GM18517 (cell line): ENCODE results near the gene MFAP3.
A peak's percentile ranks its signal among the peaks of the same experiment; 100 is the strongest.
"Not testable (repeated sequence)": the region's sequence is repeated elsewhere in the genome, so short reads cannot be mapped to it uniquely, and the experiment has no call there.

ENCODE experiments used
- ATAC-seq: cut with Tn5 transposase; IDR thresholded peaks from one replicate; pipeline ENCODE4 v1.9.1; 2021; ENCODE audit warnings: mild to moderate bottlenecking, moderate library complexity; ENCODE audit not compliant: unreplicated experiment

The MFAP3 gene

DNA sequence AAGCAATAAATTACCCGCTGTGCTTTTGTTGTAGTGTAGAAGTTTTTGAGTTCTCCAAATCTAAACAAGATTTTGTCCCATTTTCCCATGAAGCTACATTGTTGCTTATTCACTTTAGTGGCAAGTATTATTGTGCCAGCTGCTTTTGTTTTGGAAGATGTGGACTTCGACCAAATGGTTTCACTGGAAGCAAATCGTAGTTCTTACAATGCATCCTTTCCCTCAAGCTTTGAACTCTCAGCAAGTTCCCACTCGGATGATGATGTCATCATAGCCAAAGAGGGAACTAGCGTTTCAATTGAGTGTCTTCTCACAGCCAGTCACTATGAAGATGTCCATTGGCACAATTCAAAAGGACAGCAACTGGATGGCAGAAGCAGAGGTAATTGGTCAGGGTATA, 10.9 kb downstream of the MFAP3 start:
- no peak for ATAC-seq

DNA sequence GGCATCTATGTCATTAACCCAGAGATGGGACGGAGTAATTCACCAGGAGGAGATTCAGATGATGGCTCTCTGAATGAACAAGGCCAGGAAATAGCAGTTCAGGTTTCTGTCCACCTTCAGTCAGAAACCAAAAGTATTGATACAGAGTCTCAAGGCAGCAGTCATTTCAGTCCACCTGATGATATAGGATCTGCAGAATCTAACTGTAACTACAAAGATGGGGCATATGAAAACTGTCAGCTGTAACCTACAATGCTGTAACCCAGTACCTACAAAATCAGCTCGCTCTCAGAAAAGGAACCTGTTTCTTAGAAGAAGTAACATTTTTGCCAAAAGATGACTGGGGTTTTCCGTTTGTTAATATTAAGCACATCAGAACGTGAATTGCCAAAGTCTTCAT, 14.7 kb downstream of the MFAP3 start:
- no peak for ATAC-seq

DNA sequence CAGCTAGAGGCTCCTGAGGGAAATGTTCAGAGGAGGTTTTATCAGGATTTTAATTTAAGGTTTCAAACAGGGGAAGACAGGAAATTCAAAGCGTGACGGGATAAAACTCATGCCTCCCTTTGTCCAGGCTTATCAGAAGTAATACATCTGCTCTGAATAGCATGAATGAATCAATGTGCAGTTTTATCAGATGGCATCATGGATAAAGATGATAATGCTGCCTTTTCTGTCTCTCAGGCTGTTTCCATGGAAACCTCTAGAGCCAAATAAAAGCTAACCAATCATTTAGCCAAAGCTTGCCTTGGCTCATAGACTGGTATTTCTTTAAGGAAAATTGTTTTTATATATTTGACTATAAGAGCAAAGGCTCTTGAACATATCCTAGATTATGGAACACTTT, 16.4 kb downstream of the MFAP3 start:
- ATAC-seq = no peak

- peak; percentile 54 for ATAC-seq
Observed at GRCh38 chr5:154058055-154059038, 19.6 kb downstream of the MFAP3 start.

GRCh38 chr5:154059039-154059430, 20.3 kb downstream of the MFAP3 start:
- peak; percentile 19 for ATAC-seq

GRCh38 chr5:154059583-154059982, 20.8 kb downstream of the MFAP3 start:
- ATAC-seq = no peak

DNA sequence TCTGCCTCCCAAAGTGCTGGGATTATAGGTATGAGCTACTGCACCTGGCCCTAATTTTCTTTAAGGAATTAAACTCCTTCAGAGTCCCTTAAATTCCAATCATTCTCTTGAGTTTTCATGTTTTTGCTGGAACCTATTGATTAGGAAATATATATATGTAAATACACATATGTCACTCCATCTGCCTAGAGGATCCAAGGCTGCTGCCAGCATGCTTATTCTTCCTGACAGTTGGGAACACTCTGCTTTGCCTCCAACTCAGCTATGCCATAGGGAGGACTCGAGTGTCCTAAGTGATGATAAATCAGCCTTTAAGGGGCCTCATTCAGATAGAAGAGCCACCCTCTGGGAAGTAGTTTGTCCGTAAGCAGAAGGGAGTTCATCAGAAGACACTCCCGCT, 21.8 kb downstream of the MFAP3 start:
- no peak for ATAC-seq

DNA sequence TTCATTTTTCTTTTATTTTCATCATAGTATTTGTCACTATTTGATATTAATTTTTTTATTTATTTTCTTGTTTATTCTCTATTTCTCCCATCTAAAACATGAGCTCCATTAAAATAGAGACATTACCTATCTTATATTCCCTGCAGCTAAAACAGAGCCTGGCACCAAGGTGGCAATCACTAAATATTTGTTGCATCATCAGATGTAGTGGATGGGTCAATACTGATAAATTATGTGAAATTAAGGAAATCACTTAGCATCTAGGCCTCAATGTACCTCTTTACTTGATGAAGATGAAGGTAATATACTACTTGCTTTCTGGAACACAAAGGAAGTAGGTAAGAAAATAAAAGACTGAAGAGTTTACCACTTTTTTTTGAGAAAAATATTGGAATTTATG, 24.6 kb downstream of the MFAP3 start:
- ATAC-seq = no peak

GRCh38 chr5:154065971-154066370, 27.2 kb downstream of the MFAP3 start:
- no peak for ATAC-seq

- not testable (repeated sequence) for ATAC-seq
Observed at GRCh38 chr5:154069854-154070253, 31.1 kb downstream of the MFAP3 start.

- ATAC-seq = no peak
Observed at GRCh38 chr5:154071799-154072413, 33.1 kb downstream of the MFAP3 start.

DNA sequence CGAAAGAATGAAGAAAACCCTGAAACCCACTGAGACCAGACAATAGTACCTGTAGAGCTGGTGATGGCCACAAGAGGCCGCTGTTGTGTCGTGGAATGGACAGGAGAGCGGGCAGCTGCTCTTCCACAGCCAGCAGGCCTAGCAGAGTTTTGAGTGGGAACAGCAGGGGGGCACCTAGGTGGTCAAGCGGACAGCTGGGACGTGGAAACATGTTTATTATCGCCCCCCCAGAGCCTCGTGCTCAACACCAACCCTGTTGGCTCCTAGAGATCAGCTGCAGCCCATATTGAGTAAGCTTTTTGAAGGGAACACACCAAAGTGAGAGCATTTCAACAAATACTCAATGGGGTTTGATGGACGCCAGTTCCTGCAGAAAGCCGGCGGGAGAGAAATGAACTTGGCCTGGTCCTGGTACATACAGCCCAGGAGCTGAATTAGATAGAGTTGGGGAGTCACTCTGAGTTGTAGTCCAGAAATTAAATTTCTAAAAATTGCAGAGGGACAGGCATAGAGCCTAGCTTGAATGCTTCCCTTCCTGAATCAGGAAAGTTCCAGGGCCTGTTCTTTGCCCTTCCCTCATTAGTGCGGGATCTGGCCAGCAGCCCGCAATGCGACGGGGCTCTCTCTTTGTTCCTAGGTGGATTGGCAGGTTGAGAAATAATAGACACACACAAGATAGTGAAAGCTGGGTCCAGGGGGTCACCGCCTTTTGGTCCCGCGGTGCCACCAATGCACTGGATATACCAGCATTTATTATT, 33.8 kb downstream of the MFAP3 start:
- ATAC-seq = peak; percentile 96

- ATAC-seq = no peak
Observed at GRCh38 chr5:154076240-154076922, 37.6 kb downstream of the MFAP3 start.

DNA sequence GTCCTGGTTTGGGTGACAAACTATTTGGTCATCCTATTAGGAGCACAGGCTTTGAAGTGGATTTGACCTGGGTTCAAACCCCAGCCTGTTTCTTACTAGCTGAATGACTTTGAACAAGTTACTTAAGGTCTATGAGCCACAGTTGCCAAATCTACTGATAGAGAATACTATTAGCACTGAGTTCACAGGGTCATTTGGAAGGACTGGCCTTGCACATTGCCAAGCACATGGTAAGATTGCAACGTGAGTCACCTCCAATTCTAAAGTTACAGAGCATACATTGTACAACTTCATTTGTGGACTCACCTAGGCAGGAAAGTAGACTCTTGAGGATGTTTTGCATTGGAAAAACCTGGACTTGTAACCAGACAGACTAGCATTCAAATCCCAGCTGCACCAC, 38.9 kb downstream of the MFAP3 start:
- ATAC-seq = no peak

- no peak for ATAC-seq
Observed at GRCh38 chr5:154078272-154078671, 39.5 kb downstream of the MFAP3 start.

DNA sequence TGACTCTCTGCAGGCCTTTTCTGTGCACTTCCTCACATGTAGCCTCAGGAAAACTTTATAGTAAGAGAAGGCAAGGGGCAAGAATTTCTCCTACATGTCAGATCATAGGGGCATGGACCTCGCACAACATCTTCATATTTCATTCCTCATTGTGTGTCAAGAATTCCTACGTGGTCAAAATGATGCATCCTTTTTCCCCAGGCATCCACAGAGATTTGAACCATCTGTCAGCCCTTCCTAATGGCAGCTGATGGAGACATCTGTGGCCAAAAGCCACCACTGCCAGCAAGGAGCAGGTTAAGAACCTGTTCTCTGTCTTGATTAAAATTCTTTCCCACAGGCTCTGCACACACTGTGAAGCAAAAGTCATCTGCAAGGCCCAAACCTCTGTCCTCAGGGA, 42.5 kb downstream of the MFAP3 start:
- ATAC-seq = no peak

DNA sequence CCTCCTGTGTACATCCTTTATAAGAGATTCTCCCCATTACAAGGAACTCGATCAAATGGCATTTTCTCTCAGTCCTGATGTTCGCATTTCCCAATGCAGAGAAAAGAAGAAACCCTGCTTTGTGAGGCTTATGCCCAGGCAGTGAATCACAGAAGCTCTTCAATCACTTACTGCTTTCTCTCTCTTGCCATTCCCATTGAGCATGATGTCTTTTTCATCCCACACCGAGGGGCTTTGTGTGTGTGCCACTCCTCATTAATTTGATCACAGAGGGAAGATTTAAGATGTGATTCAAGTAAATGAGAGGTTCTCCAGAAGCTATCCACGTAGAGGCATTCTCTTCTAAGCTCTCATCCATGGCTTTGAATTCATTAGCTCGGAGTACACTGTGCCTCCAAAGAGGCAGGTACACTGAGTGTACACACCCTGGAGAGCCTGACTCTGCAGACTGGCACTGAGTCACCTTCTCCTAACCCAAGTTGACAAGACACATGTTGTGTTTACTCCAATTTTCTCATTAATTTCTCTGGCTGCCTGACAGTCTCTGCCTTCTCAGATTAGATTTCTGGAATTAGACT, 45.4 kb downstream of the MFAP3 start:
- ATAC-seq = no peak

- no peak for ATAC-seq
Observed at GRCh38 chr5:154086146-154086545, 47.4 kb downstream of the MFAP3 start.

DNA sequence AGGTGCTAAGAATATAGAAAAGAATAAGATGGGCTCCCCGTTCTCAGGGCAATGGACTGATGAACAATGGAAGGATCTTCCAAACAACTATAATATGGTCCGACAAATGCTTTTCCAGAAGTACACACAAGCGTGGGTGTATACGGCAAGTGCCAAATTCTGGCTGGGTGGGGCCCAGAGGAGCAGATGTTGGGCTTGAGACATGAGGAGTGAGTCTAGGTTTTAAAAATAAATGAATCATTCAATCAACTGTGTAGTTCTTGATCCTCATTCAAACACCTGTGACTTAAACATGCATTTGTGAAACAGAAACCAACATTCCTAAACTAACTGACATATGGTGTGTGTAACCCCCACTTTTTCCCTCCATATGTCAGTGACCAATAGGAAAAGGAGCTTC, 47.9 kb downstream of the MFAP3 start:
- ATAC-seq = no peak

DNA sequence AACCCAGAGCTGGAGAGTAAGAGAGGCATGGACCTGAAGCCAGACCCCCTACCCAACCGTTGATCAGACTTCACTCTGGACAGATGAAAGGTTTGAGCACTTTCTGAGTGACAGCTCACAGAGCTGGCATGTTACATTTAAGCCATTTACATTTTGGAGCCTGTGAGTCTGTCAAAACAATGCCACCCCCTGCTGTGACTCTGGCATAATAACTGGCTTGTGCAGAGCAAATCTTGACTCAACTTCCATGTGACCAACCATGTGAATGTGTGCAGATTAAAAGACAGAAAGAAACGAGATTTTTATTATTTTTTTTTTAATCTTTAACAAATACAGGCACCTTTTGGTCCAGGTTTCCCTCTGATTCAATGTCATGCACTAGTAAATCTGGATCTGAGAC, 48.5 kb downstream of the MFAP3 start:
- ATAC-seq = no peak

GRCh38 chr5:154088801-154089200, 50.0 kb downstream of the MFAP3 start:
- no peak for ATAC-seq
